Mesenteric fat pad (tissue), 1 donor: Measurements from ENCODE around the gene TTLL13. TPM values are rescaled to one million over a fixed set of nuclear protein-coding genes. Genes with fewer than 3 reads are reported as not detected.

Source experiments
- DNase-seq: peaks from one replicate; pipeline ENCODE4 v3.0.0-alpha.2; 2020; ENCODE audit warnings: low spot score
- total RNA-seq: library from RNA; stranded (reverse); fragmentation: NEBNext Ultra II Directional; extraction: Animal tissue kit (Norgen Biotek cat#: 25700); gene quantifications from one replicate; pipeline ENCODE4 v1.2.1, GENCODE V29; 2021
- donor health status: DM: yes; HTN: yes; CAD: no.

TTLL13 gene
- total RNA-seq, 1 donor from 2014 or later = not detected

DNA sequence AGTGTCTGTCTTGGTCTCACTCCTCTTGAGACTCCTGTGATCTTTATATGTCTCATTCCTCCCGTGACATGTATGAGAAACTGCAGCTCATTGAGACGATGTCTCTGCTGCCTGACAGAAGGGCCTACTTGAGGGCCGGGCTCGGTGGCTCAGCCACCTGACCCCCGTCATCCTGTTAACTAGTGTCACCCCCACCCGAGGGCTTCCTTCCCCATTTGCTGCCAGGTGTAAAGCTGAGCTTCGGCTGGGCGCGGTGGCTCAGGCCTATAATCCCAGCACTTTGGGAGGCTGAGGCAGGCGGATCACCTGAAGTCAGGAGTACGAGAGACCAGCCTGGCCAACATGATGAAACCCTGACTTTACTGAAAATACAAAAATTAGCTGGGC is 35.5 kb upstream of the TTLL13 start:
- DNase-seq = no peak

DNA sequence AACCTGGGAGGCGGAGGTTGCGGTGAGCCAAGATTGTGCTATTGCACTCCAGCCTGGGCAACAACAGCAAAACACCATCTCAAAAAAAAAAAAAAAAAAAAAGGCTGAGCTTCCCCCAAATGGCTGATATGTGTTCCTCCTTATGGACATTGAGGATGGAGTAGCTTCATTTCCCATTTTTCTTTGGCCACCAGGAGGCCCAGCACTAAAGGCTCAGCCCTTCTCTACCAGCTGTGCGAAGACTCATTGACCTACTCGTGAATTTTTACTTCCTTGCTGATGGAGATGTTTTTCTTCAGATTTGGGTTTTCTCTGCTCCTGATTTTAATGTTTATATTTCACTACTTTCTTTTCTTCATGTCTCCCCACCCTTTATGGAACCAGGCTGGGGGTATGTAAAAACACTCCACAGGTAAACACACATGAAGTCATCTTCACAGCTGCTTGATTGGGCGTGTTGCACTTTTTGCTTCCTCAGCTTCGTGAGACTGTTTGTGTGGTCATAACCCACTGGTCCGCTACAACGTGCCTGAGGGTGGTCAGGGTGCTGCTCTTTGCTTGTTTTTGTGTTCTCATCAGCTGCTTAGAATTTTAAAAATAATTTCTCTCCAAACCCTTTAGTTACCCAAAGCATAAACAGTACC is 34.7 kb upstream of the TTLL13 start:
- no peak for DNase-seq

DNA sequence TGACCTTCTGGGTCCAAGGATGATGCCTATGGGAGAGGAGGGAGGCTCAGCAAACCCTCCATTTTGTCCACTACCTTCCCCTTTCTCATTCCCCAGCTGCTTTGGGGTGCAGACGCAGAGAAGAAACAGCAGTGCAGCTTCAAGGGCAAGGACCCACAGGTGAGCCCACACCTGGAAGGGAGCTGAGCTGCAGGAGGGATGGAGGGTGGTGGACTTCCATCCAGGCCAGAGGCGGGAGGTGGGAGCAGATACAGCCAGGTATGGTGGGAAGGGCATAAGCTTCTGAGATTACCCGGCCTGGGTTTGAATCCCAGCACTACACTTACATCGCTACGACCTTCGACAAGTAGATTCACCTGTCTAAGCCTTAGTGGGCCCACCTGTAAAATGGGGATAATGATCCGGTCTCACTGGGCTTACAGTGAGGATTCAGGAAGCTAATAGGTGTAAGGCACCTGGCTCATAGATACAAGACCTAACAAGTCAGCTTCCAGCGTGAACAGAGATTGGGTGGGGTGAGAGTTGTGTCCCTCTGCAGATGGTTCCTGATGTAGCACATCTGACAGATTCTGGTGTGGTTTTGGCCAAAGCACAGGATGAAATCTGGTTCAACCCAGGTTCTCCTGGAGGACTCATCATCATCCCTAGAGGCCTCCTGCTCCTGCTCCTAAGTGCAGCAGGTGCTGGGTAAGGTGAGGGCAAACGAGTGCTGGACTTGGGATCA is 31.5 kb upstream of the TTLL13 start:
- no peak for DNase-seq

DNA sequence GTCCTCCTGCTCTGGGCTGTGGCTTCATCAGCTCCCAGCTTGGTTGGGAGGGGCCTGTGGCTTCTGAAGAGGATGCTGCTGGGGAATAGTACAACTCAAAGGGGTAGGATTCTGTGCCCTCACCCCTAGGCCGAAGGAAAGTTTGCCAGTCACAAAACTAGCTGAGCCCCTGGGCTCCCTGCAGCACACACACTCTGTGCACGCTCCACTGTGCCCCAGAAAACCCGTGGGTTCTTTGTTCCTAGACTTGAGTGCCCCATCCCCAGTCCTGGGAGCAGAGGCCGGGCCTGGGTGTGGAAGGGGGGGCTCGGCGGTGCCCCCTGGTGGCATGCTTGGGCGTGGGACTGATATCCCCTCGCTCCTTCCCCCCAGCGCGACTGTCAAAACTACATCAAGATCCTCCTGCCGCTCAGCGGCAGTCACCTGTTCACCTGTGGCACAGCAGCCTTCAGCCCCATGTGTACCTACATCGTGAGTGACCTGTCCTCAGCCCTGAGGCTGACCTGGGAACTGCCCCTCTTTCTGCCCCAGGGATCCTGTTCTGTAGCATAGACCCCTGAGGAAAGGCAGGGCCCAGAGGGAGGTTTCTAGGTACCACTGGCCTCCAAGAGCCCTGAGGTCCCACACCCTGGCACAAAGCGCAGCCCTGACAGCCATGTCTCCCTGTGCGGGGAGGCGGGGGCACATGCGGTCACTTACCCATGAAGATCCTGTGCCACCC is 29.8 kb upstream of the TTLL13 start:
- no peak for DNase-seq

DNA sequence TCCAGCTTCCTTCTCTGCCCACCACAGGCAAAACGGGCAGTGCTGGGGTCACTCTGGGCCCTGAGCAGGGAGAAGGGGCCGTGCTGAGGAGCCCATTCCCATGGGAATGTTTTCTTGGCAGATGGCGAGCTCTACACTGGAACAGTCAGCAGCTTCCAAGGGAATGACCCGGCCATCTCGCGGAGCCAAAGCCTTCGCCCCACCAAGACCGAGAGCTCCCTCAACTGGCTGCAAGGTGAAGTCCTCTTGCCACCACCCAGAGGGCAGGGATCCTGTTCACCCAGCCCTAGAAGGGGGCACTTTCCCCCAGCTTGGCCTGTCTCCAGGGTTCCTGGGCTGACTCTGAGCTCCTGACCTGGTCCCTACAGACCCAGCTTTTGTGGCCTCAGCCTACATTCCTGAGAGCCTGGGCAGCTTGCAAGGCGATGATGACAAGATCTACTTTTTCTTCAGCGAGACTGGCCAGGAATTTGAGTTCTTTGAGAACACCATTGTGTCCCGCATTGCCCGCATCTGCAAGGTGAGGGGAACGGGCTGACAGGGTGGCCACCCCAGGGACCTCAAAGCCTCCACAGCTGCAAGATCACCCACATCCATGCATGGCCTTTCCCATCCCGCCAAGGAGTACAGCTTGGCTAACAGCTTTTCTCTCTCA is 28.0 kb upstream of the TTLL13 start:
- no peak for DNase-seq

DNA sequence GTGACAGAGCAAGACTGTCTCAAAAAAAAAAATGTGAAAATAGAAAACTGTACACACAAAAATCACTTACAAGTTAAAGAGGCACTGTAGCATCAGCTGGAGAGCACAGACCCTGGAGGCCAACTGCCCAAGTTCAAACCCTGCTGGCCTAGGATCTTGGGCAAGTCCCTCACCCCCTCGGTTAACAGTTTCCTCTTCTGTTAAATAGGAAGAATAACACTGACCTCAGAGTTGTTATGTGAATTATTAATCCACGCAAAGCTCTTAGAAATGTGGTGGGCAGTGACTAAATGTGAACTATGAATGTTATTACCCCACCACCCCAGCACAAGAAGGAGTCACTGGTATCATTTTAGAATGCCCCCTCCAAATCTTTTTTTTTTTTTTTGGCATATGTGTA is 26.8 kb upstream of the TTLL13 start:
- DNase-seq = no peak

DNA sequence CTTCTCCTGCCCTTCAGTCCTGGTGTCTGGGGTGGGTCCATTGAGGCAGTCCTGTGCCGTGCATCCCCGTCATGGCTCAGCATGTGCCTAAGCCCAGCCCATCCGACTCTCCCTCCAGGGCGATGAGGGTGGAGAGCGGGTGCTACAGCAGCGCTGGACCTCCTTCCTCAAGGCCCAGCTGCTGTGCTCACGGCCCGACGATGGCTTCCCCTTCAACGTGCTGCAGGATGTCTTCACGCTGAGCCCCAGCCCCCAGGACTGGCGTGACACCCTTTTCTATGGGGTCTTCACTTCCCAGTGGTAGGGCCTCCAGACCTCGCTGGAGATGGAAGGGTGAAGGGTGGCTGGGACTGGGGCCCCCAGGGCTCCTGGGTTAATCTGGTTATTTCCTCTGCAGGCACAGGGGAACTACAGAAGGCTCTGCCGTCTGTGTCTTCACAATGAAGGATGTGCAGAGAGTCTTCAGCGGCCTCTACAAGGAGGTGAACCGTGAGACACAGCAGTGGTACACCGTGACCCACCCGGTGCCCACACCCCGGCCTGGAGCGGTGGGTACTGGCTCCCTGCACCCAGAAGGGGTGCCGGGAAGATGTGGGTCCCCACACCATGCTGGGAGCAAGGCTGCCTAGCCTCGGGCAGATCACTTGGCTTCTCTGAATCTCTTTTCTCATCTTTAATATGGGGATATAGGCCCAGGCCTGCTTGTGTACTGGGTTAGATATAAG is 25.8 kb upstream of the TTLL13 start:
- no peak for DNase-seq

DNA sequence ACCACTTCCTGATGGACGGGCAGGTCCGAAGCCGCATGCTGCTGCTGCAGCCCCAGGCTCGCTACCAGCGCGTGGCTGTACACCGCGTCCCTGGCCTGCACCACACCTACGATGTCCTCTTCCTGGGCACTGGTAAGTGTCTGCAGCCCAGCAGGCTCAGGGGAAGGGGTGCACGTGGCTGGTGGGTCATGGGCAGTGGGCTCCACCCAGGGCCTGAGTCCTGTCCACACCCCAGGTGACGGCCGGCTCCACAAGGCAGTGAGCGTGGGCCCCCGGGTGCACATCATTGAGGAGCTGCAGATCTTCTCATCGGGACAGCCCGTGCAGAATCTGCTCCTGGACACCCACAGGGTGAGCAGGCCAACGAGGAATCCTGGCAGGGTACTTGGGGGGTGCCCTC is 24.3 kb upstream of the TTLL13 start:
- no peak for DNase-seq

DNA sequence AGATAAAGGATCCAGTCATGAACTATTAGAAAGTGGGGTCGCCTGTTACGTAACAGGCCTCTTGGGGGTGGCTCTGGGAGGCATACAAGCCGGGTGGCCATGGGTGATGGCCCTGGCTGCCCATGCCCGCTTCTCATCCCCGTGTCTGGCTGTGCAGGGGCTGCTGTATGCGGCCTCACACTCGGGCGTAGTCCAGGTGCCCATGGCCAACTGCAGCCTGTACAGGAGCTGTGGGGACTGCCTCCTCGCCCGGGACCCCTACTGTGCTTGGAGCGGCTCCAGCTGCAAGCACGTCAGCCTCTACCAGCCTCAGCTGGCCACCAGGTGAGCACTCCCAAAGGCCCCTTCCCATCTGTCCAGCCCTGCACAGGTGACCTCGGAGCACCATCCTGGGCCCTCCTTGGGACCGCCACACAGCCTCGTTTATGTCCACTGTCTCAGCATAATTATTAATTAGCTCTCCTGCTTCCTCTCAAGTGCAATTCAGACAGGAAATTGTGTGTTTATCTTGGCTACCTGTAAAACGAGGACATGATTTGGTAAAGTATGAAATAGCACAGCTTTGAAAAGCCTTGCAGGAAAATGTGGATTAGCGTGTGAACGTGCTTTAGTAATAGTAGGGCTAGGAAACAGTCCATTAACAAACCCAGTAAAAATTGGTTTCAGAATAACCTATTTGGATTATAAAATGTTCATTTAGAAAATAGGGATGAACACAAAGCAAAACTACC is 23.7 kb upstream of the TTLL13 start:
- no peak for DNase-seq

DNA sequence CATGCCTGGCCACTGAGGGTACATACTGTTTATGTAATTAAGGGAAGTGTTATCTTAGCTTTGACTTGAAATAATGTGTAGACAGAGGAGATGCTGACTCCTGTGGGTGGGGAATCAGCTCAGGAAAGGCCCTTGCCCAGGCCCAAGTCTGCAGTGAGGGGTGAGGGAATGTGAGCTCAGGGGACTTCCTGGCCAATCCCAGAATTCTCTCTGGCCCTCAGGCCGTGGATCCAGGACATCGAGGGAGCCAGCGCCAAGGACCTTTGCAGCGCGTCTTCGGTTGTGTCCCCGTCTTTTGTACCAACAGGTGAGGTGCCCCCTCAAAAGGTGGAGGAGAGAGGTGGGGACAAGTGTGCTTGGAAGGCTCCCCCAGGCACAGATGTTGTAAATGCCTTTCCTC is 22.0 kb upstream of the TTLL13 start:
- DNase-seq = no peak

DNA sequence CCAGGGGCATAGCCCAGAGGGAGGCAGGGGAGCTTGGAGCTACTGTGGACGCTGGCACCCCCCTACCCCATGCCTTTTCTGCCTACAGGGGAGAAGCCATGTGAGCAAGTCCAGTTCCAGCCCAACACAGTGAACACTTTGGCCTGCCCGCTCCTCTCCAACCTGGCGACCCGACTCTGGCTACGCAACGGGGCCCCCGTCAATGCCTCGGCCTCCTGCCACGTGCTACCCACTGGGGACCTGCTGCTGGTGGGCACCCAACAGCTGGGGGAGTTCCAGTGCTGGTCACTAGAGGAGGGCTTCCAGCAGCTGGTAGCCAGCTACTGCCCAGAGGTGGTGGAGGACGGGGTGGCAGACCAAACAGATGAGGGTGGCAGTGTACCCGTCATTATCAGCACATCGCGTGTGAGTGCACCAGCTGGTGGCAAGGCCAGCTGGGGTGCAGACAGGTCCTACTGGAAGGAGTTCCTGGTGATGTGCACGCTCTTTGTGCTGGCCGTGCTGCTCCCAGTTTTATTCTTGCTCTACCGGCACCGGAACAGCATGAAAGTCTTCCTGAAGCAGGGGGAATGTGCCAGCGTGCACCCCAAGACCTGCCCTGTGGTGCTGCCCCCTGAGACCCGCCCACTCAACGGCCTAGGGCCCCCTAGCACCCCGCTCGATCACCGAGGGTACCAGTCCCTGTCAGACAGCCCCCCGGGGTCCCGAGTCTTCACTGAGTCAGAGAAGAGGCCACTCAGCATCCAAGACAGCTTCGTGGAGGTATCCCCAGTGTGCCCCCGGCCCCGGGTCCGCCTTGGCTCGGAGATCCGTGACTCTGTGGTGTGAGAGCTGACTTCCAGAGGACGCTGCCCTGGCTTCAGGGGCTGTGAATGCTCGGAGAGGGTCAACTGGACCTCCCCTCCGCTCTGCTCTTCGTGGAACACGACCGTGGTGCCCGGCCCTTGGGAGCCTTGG is 21.3 kb upstream of the TTLL13 start:
- DNase-seq = no peak

DNA sequence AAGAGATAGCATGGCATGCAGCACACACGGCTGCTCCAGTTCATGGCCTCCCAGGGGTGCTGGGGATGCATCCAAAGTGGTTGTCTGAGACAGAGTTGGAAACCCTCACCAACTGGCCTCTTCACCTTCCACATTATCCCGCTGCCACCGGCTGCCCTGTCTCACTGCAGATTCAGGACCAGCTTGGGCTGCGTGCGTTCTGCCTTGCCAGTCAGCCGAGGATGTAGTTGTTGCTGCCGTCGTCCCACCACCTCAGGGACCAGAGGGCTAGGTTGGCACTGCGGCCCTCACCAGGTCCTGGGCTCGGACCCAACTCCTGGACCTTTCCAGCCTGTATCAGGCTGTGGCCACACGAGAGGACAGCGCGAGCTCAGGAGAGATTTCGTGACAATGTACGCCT is 20.4 kb upstream of the TTLL13 start:
- no peak for DNase-seq

DNA sequence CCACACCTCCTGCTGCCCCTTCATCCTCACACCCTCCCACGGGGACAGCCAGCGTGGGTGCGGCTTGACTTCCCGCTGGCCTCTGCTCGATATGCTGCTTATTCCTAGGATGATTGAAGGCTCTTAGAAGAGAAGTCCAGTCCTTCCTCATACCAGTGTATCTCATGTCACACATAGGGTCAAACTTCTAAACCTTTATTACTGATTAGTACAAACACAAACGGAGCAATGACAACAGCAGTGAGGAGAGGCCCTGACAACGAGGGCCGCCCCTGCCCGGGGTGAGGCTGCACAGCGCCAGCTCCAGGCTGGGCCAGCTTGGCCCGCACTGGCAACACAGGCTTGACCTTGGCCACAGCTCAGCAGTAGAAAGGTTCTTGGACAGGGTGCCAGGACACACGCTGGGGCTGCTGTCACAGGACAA is 19.3 kb upstream of the TTLL13 start:
- no peak for DNase-seq

DNA sequence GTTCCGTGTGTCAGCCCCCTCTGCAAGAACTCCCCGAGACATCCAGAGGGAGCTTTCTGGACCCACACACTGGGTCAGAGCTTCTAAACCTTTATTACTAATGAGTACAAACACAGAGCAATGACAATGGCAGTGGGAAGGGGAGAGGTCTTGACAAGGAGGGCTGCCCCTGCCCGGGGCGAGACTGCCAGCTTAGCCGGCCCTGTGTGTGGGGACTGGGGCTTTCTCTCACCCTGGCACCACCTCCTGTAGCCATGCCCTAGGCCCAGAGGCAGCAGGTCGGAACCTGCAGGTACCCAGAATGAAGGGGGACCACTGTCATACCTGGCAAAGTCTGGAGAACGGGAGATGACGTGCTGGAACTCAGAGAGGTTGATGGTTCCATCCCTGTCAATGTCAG is 18.7 kb upstream of the TTLL13 start:
- DNase-seq = no peak

DNA sequence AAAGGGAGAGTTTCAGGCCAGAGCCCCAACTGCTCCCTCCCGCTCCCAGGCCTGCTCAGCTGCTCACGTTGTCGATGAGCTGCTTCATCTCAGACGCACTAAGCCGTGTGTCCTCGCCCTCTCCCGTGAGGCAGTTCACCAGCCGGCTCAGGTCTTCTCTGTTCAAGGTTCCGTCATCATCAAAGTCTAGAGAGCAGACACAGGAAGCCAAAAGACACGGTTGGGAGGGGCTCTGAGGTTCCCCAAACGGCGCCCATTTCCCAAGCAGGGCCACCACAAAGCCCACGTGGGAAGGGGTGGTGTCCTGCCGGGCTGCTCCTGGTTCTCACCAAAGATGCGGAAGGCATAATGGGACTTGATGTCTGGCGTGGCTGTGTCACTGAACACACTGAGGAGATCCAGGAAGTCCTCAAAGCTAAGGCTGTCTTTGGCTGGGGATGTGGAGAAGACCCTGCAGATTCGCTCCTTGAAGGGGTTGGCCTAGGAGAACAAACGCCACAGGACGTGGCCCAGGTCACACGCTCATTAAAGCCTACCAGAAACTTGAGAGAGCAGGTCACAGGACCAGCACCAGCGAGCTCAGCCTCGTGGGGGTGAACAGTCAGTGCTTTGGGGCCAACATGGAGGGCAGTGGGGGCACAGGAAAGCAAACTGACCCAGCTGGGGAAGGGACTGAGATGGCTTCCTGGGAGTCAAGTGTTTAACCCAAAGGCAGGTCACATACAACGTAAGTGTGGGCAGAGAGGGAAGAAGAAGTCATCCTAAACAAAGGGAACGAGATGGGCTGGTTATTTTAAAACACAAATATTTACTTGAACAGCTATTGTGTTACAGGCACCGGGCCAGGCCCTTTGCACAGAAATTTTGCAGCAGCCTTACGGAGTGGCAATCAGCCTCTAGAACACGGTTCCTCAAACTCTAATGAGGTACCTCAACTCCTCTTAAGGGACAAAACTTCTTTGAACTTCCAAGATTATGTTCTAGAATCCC is 18.0 kb upstream of the TTLL13 start:
- DNase-seq = no peak

DNA sequence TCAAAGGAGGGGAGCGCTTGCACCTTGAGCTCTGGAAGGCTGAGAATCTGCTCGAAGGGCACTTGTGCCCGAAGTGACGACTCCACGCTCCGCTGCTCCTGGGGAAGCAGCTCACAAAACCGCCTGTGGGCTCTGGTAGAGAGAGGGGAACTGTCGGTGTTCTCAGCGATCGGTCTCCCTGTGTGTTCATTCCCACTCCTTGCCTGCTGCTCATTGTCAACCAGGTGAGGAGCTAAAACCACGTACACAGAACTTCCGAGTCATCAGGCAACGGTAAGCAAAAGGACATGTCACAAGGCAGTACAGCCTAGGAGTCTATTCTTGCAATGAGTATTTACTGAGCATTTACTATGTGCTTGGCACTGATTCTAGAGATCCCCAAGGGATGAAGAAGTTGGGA is 17.2 kb upstream of the TTLL13 start:
- no peak for DNase-seq

DNA sequence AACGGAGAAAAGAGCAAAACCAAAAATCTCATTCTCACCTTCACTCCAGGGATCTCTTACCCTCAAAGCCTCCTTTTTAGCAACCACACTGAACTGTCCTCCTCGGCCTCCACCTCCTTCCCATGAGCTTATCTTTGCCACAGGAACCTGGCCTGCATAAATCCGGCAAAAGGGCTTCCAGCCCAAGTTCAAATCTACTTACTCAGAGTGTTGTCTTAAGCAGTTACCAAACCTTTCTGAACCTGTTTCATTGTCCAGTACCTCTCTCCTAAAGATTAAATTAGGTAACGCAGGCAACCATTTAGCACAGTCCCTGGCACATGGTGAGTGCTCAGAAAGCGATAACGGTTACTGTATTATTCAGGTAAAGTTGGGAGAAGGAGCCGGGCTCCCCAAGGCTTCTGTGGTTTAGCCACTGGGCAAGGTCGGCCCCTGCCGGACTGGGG is 16.4 kb upstream of the TTLL13 start:
- no peak for DNase-seq
